Stomach (tissue), 9 donors: ENCODE data around the gene MINDY4B. TPM values are rescaled to one million over a fixed set of nuclear protein-coding genes. Genes with fewer than 3 reads are reported as not detected.

ENCODE experiments used
- DNase-seq, 2 donors: peaks; one replicate each; pipeline versions ENCODE4 v3.0.0 to v3.0.0-alpha.2; 2013 to 2019
- H3K27ac ChIP-seq, 5 donors: fragments of 200-600 bp in 4 of 5; sonication (generic) in 4 of 5; one replicate each; pipeline ENCODE4 v1.5.1; 2013 to 2019; ENCODE audit warnings: mild to moderate bottlenecking in 1 of 5, moderate library complexity in 1 of 5
- H3K27me3 ChIP-seq, 3 donors: fragments of 200-600 bp; sonication (generic); one replicate each; pipeline ENCODE4 v1.5.1; 2017 to 2019; ENCODE audit warnings: mixed run types in 1 of 3
- H3K36me3 ChIP-seq, 4 donors: fragments of 200-600 bp; sonication (generic); 1 replicate in 3 of 4; 2 replicates in 1 of 4; pipeline ENCODE4 v1.5.1; 2016 to 2019
- H3K4me1 ChIP-seq, 4 donors: fragments of 200-600 bp; sonication (generic); one replicate each; pipeline ENCODE4 v1.5.1; 2016 to 2019
- H3K4me3 ChIP-seq, 4 donors: fragments of 200-600 bp; sonication (generic) in 3 of 4; one replicate each; pipeline ENCODE4 v1.5.1; 2016 to 2019; ENCODE audit warnings: mild to moderate bottlenecking in 1 of 4
- H3K9me3 ChIP-seq, 4 donors: fragments of 200-600 bp; sonication (generic); one replicate each; pipeline ENCODE4 v1.5.1; 2016 to 2019
- CTCF ChIP-seq, 7 experiments: fragments of 450-650 bp in 4 of 7; fragments of 200-600 bp in 3 of 7; sonication (generic) in 3 of 7; IDR thresholded peaks; one replicate each; pipeline ENCODE4 v1.5.1; 2016 to 2019; ENCODE audit warnings: antibody characterized with exemption in 7 of 7, control low read depth in 2 of 7, mild to moderate bottlenecking in 1 of 7
- EP300 ChIP-seq: sonication (generic); formaldehyde crosslinking; IDR thresholded peaks from one replicate; pipeline ENCODE4 v1.6.1; 2017; ENCODE audit warnings: antibody characterized with exemption
- POLR2A ChIP-seq, 4 donors: fragments of 450-650 bp; IDR thresholded peaks; one replicate each; pipeline ENCODE4 v1.6.1; 2016; ENCODE audit warnings: antibody characterized with exemption in 4 of 4, control low read depth in 2 of 4, mild to moderate bottlenecking in 1 of 4, moderate library complexity in 1 of 4
- POLR2AphosphoS5 ChIP-seq, 3 donors: sonication (generic); formaldehyde crosslinking; IDR thresholded peaks; one replicate each; pipeline ENCODE4 v1.6.1; 2016; ENCODE audit warnings: antibody characterized with exemption in 3 of 3
- WGBS, 5 donors: extraction: QIAGEN DNeasy Blood & Tissue Kit in 3 of 5; methylation state at CpG; one replicate each; pipeline versions ENCODE4 v1.1.5 to v1.1.7; 2013 to 2018; 5-methylcytosine and 5-hydroxymethylcytosine counted together
- intact Hi-C: fragments of 100-400 bp; cut with DNase I; formaldehyde crosslinking; loops from one replicate; pipeline ENCODE4 v1.15.1; 2023; ENCODE audit warnings: low total_unique reads
- polyA plus RNA-seq, 3 donors: library from polyadenylated mRNA; stranded (reverse); fragments of 200-250 nt; gene quantifications; one replicate each; pipeline ENCODE4 v1.2.3, GENCODE V29; 2013
- total RNA-seq, 5 donors: library from RNA; depleted of rRNA; stranded (reverse); fragments of >200 nt; gene quantifications; one replicate each; pipeline versions ENCODE4 v1.1.0 to v1.2.3, GENCODE V29; 2014 to 2016
- donor health status: healthy with polysubstance abuse.
- donor health status: Bipolar disorder and iron deficiency.
- donor health status: healthy.

The MINDY4B gene
- total and polyA plus RNA-seq, 8 donors = not detected

GRCh38 chr3:150840802-150841515 lies 64.3 kb downstream of the MINDY4B start:
- 78 to 89% (median 83%) methylated on average over 4 of the region's 4 CpGs for WGBS, 5 donors
- H3K4me1 ChIP-seq = no peaks in the 10 kb centered on the region
- no peak overlapping the region for H3K27ac ChIP-seq
- H3K36me3 ChIP-seq = no peaks in the 10 kb centered on the region
- no peak for DNase-seq
- H3K27me3 ChIP-seq = peaks cover 0 to 16% (median 0%) of the 10 kb centered on the region in 3 donors
- intact Hi-C loops = no loop called here
- no peak overlapping the region for H3K4me3 ChIP-seq
- H3K9me3 ChIP-seq = no peaks in the 10 kb centered on the region
- TF ChIP-seq POLR2AphosphoS5 (IDR thresholded peaks at IDR 0.05) (no peak), POLR2A (IDR thresholded peaks at IDR 0.05) (no peak)

- DNase-seq = no peak
- 76 to 94% (median 87%) methylated on average over 7 of the region's 7 CpGs for WGBS, 5 donors
- no peak for TF ChIP-seq CTCF (IDR thresholded peaks at IDR 0.05)
- TF ChIP-seq EP300 = no peak
- TF ChIP-seq POLR2AphosphoS5 (IDR thresholded peaks at IDR 0.05) = no peak
- TF ChIP-seq POLR2A (IDR thresholded peaks at IDR 0.05) = no peak
- intact Hi-C loops = no loop called here
- Histone ChIP-seq H3K27ac (no peak overlapping the region), H3K36me3 (no peaks in the 10 kb centered on the region), H3K4me3 (no peak overlapping the region), H3K9me3 (no peaks in the 10 kb centered on the region), H3K4me1 (no peaks in the 10 kb centered on the region), H3K27me3 (peaks cover 0 to 7% (median 0%) of the 10 kb centered on the region in 3 donors)
Measured at GRCh38 chr3:150830745-150831144, 74.5 kb downstream of the MINDY4B start.

GRCh38 chr3:150830094-150830681 lies 75.1 kb downstream of the MINDY4B start:
- Histone ChIP-seq H3K9me3 (no peaks in the 10 kb centered on the region), H3K27me3 (peaks cover 0 to 7% (median 0%) of the 10 kb centered on the region in 3 donors), H3K4me1 (no peaks in the 10 kb centered on the region), H3K36me3 (no peaks in the 10 kb centered on the region), H3K4me3 (no peak overlapping the region), H3K27ac (no peak overlapping the region)
- WGBS, 5 donors = 79 to 86% (median 82%) methylated on average over 6 of the region's 6 CpGs
- intact Hi-C loops = no loop called here
- TF ChIP-seq CTCF (IDR thresholded peaks at IDR 0.05) (no peak), EP300 (no peak), POLR2AphosphoS5 (IDR thresholded peaks at IDR 0.05) (no peak), POLR2A (IDR thresholded peaks at IDR 0.05) (no peak)
- DNase-seq = peak in 1 of 2 donors; percentile 29

- Histone ChIP-seq H3K36me3 (no peaks in the 10 kb centered on the region), H3K9me3 (no peaks in the 10 kb centered on the region), H3K27me3 (peaks cover 0 to 7% (median 0%) of the 10 kb centered on the region in 3 donors), H3K4me3 (no peak overlapping the region), H3K27ac (no peak overlapping the region), H3K4me1 (no peaks in the 10 kb centered on the region)
- no peak for DNase-seq
- intact Hi-C loops = no loop called here
- TF ChIP-seq POLR2AphosphoS5 (IDR thresholded peaks at IDR 0.05) (no peak), POLR2A (IDR thresholded peaks at IDR 0.05) (no peak), EP300 (no peak), CTCF (IDR thresholded peaks at IDR 0.05) (no peak)
- 86 to 89% (median 88%) methylated on average over 6 of the region's 6 CpGs for WGBS, 5 donors
Measured at GRCh38 chr3:150829408-150829807, 75.8 kb downstream of the MINDY4B start.

GRCh38 chr3:150828997-150829396 lies 76.2 kb downstream of the MINDY4B start:
- no peak for DNase-seq
- Histone ChIP-seq H3K27ac (no peak overlapping the region), H3K9me3 (no peaks in the 10 kb centered on the region), H3K27me3 (peaks cover 0 to 7% (median 0%) of the 10 kb centered on the region in 3 donors), H3K4me3 (no peak overlapping the region), H3K4me1 (no peaks in the 10 kb centered on the region), H3K36me3 (no peaks in the 10 kb centered on the region)
- WGBS, 5 donors = 88 to 98% (median 97%) methylated on average over 1 to 2 of the region's 2 CpGs
- intact Hi-C loops = no loop called here
- TF ChIP-seq CTCF (IDR thresholded peaks at IDR 0.05) = no peak
- no peak for TF ChIP-seq POLR2A (IDR thresholded peaks at IDR 0.05)
- TF ChIP-seq POLR2AphosphoS5 (IDR thresholded peaks at IDR 0.05) = no peak
- TF ChIP-seq EP300 = no peak
